Esophagus muscularis mucosa (tissue), 4 donors: ENCODE results near the gene TGFBR1. TPM values are rescaled to one million over a fixed set of nuclear protein-coding genes. Genes with fewer than 3 reads are reported as not detected.
A peak's percentile ranks its signal among the peaks of the same experiment; 100 is the strongest.

Source experiments
- DNase-seq: peaks from one replicate; pipeline ENCODE4 v3.0.0-alpha.2; 2017; ENCODE audit errors: extremely low spot score
- H3K27ac ChIP-seq, 4 donors: fragments of 200-600 bp; sonication (generic); replicated peaks in 1 of 4; 1 replicate in 3 of 4; 2 replicates in 1 of 4; pipeline ENCODE4 v1.5.1; 2016 to 2019; ENCODE audit warnings: mild to moderate bottlenecking in 1 of 4
- H3K27me3 ChIP-seq, 4 donors: fragments of 200-600 bp; sonication (generic); one replicate each; pipeline versions ENCODE4 v1.5.1 to v1.6.0; 2016 to 2019
- H3K36me3 ChIP-seq, 4 donors: fragments of 200-600 bp; sonication (generic); one replicate each; pipeline ENCODE4 v1.5.1; 2016 to 2019
- H3K4me1 ChIP-seq, 4 donors: fragments of 200-600 bp; sonication (generic); one replicate each; pipeline ENCODE4 v1.5.1; 2016 to 2019
- H3K4me3 ChIP-seq, 4 donors: fragments of 200-600 bp; sonication (generic); 1 replicate in 2 of 4; 2 replicates in 2 of 4; pipeline ENCODE4 v1.5.1; 2016 to 2019; ENCODE audit warnings: mild to moderate bottlenecking in 4 of 4, moderate library complexity in 1 of 4
- H3K9me3 ChIP-seq, 4 donors: fragments of 200-600 bp; sonication (generic); 1 replicate in 3 of 4; 2 replicates in 1 of 4; pipeline ENCODE4 v1.5.1; 2016 to 2019
- CTCF ChIP-seq, 3 experiments: fragments of 200-600 bp in 2 of 3; fragments of 450-650 bp in 1 of 3; sonication (generic) in 2 of 3; IDR thresholded peaks; one replicate each; pipeline ENCODE4 v1.5.1; 2017 to 2019; ENCODE audit warnings: antibody characterized with exemption in 3 of 3, mild to moderate bottlenecking in 2 of 3, moderate library complexity in 1 of 3
- EP300 ChIP-seq: sonication (generic); formaldehyde crosslinking; IDR thresholded peaks from one replicate; pipeline ENCODE4 v1.6.1; 2017; ENCODE audit warnings: antibody characterized with exemption
- POLR2A ChIP-seq: fragments of 450-650 bp; IDR thresholded peaks from one replicate; pipeline ENCODE4 v1.6.1; 2017; ENCODE audit warnings: antibody characterized with exemption, moderate library complexity, mild to moderate bottlenecking, low read depth
- POLR2AphosphoS5 ChIP-seq, 2 donors: sonication (generic); formaldehyde crosslinking; IDR thresholded peaks; one replicate each; pipeline ENCODE4 v1.6.1; 2017; ENCODE audit warnings: antibody characterized with exemption in 2 of 2
- WGBS: methylation state at CpG from one replicate; pipeline ENCODE4 v1.1.5; 2018; 5-methylcytosine and 5-hydroxymethylcytosine counted together
- intact Hi-C: fragments of 100-400 bp; cut with DNase I; formaldehyde crosslinking; loops from one replicate; pipeline ENCODE4 v1.15.1; 2023
- total RNA-seq, 4 donors: library from RNA; depleted of rRNA; stranded (reverse); fragments of >200 nt; gene quantifications; one replicate each; pipeline versions ENCODE4 v1.1.0 to v1.2.1, GENCODE V29; 2016

The TGFBR1 gene
- total RNA-seq, 4 donors from 2014 or later = 33.7 to 63.1 (median 48.1) TPM

- intact Hi-C loops = no loop called here
- Histone ChIP-seq H3K4me3 (no peak overlapping the region), H3K27ac (no peak overlapping the region), H3K4me1 (peaks cover 0 to 11% (median 8%) of the 10 kb centered on the region in 4 donors), H3K9me3 (no peaks in the 10 kb centered on the region), H3K36me3 (no peaks in the 10 kb centered on the region), H3K27me3 (no peaks in the 10 kb centered on the region)
- no peak for DNase-seq
- WGBS = 91% methylated on average over 3 of the region's 3 CpGs
- no peak for TF ChIP-seq POLR2A
- no peak for TF ChIP-seq POLR2AphosphoS5 (IDR thresholded peaks at IDR 0.05)
- no peak for TF ChIP-seq EP300
These were observed 25.4 kb upstream of the TGFBR1 start for GRCh38 chr9:99079542-99079941.

GRCh38 chr9:99083051-99083450 lies 21.9 kb upstream of the TGFBR1 start:
- H3K27me3 ChIP-seq = no peaks in the 10 kb centered on the region
- H3K27ac ChIP-seq = no peak overlapping the region
- intact Hi-C loops = no loop called here
- 78% methylated on average over 6 of the region's 6 CpGs for WGBS
- no peak for TF ChIP-seq POLR2A
- TF ChIP-seq CTCF (IDR thresholded peaks at IDR 0.05) = no peak
- no peak for TF ChIP-seq POLR2AphosphoS5 (IDR thresholded peaks at IDR 0.05)
- no peak for TF ChIP-seq EP300
- no peaks in the 10 kb centered on the region for H3K9me3 ChIP-seq
- H3K36me3 ChIP-seq = no peaks in the 10 kb centered on the region
- peaks cover 0 to 21% (median 9%) of the 10 kb centered on the region in 4 donors for H3K4me1 ChIP-seq
- DNase-seq = no peak
- no peak overlapping the region for H3K4me3 ChIP-seq

- TF ChIP-seq POLR2AphosphoS5 (IDR thresholded peaks at IDR 0.05) (peak in 1 of 2 donors; percentile 32), EP300 (no peak)
- no peaks in the 10 kb centered on the region for H3K27me3 ChIP-seq
- no peaks in the 10 kb centered on the region for H3K36me3 ChIP-seq
- H3K9me3 ChIP-seq = no peaks in the 10 kb centered on the region
- intact Hi-C loops = no loop called here
- H3K27ac ChIP-seq = peak overlapping the region in 3 of 4 donors; percentile 48 to 49 (median 48)
- WGBS = 61% methylated on average over 12 of the region's 12 CpGs
- peaks cover 0 to 21% (median 9%) of the 10 kb centered on the region in 4 donors for H3K4me1 ChIP-seq
- DNase-seq = no peak
- H3K4me3 ChIP-seq = no peak overlapping the region
These were observed 18.7 kb upstream of the TGFBR1 start for GRCh38 chr9:99085949-99086948.

- WGBS = 97% methylated on average over 3 of the region's 3 CpGs
- DNase-seq = no peak
- Histone ChIP-seq H3K27ac (no peak overlapping the region), H3K27me3 (no peaks in the 10 kb centered on the region), H3K4me3 (no peak overlapping the region), H3K9me3 (no peaks in the 10 kb centered on the region), H3K36me3 (no peaks in the 10 kb centered on the region), H3K4me1 (peaks cover 0 to 21% (median 9%) of the 10 kb centered on the region in 4 donors)
- TF ChIP-seq POLR2AphosphoS5 (IDR thresholded peaks at IDR 0.05) (no peak), CTCF (IDR thresholded peaks at IDR 0.05) (no peak), EP300 (no peak), POLR2A (no peak)
- intact Hi-C loops = no loop called here
These were observed 17.5 kb upstream of the TGFBR1 start for GRCh38 chr9:99087462-99087861.

- WGBS = 92% methylated on average over 5 of the region's 5 CpGs
- Histone ChIP-seq H3K4me3 (no peak overlapping the region), H3K4me1 (peaks cover 0 to 21% (median 9%) of the 10 kb centered on the region in 4 donors), H3K9me3 (no peaks in the 10 kb centered on the region), H3K36me3 (no peaks in the 10 kb centered on the region), H3K27ac (no peak overlapping the region), H3K27me3 (no peaks in the 10 kb centered on the region)
- intact Hi-C loops = no loop called here
- no peak for TF ChIP-seq CTCF (IDR thresholded peaks at IDR 0.05)
- no peak for TF ChIP-seq POLR2AphosphoS5 (IDR thresholded peaks at IDR 0.05)
- no peak for TF ChIP-seq POLR2A
- TF ChIP-seq EP300 = no peak
- DNase-seq = no peak
These were observed 14.4 kb upstream of the TGFBR1 start for GRCh38 chr9:99090336-99091130.
